HL-60/S4 treated with phorbol 12-myristate 13-acetate at 8.2 ng/mL for 4 days and 3 days (cell line): ENCODE measurements around the gene CLTC.
"Not testable (repeated sequence)": the region's sequence is repeated elsewhere in the genome, so short reads cannot be mapped to it uniquely, and the experiment has no call there.

ENCODE experiments used
- in situ Hi-C: fragments of 300-500 bp; cut with MboI; formaldehyde crosslinking; loops from 2 replicates; pipeline ENCODE4 v1.15.0; 2022; ENCODE audit warnings: low sequenced_read_pairs

The CLTC gene

GRCh38 chr17:59633658-59634359 is 14.1 kb downstream of the CLTC start:
- in situ Hi-C loops, result no loop called here

GRCh38 chr17:59634632-59635541 is 15.2 kb downstream of the CLTC start:
- in situ Hi-C loops, result no loop called here

GRCh38 chr17:59637611-59638310 is 18.1 kb downstream of the CLTC start:
- in situ Hi-C loops, result no loop called here

GRCh38 chr17:59638553-59638952 is 18.9 kb downstream of the CLTC start:
- in situ Hi-C loops, result no loop called here

GRCh38 chr17:59641799-59642484 is 22.2 kb downstream of the CLTC start:
- in situ Hi-C loops, result no loop called here

- in situ Hi-C loops, result no loop called here
Measured at GRCh38 chr17:59642565-59642964, 22.9 kb downstream of the CLTC start.

- in situ Hi-C loops, result no loop called here
Measured at GRCh38 chr17:59643159-59644140, 23.8 kb downstream of the CLTC start.

- in situ Hi-C loops, result no loop called here
Measured at GRCh38 chr17:59647288-59647687, 27.6 kb downstream of the CLTC start.

GRCh38 chr17:59649886-59650285 is 30.2 kb downstream of the CLTC start:
- in situ Hi-C loops, result no loop called here

- in situ Hi-C loops, result no loop called here
Measured at GRCh38 chr17:59650642-59651041, 30.9 kb downstream of the CLTC start.

GRCh38 chr17:59651346-59651745 is 31.7 kb downstream of the CLTC start:
- in situ Hi-C loops, result no loop called here

GRCh38 chr17:59652119-59652518 is 32.4 kb downstream of the CLTC start:
- in situ Hi-C loops, result no loop called here

- in situ Hi-C loops, result not testable (repeated sequence)
Measured at GRCh38 chr17:59656624-59657023, 36.9 kb downstream of the CLTC start.

GRCh38 chr17:59666235-59666634 is 46.5 kb downstream of the CLTC start:
- in situ Hi-C loops, result no loop called here

GRCh38 chr17:59668816-59669215 is 49.1 kb downstream of the CLTC start:
- in situ Hi-C loops, result no loop called here

- in situ Hi-C loops, result no loop called here
Measured at GRCh38 chr17:59669411-59669810, 49.7 kb downstream of the CLTC start.

GRCh38 chr17:59669944-59670343 is 50.2 kb downstream of the CLTC start:
- in situ Hi-C loops, result no loop called here

- in situ Hi-C loops, result no loop called here
Measured at GRCh38 chr17:59671386-59671785, 51.7 kb downstream of the CLTC start.

- in situ Hi-C loops, result no loop called here
Measured at GRCh38 chr17:59675231-59675630, 55.5 kb downstream of the CLTC start.

- in situ Hi-C loops, result no loop called here
Measured at GRCh38 chr17:59676716-59677115, 57.0 kb downstream of the CLTC start.
